Trophoblast cell (in vitro differentiated cells and primary cell): ENCODE measurements around the gene REN.

Experiments
- DNase-seq, 2 donors: peaks; one replicate each; pipeline ENCODE4 v3.0.0-alpha.2; 2016
- H2AFZ ChIP-seq: 2 replicates; pipeline ENCODE4 v1.6.1; 2013; ENCODE audit warnings: low read length, moderate library complexity, mild to moderate bottlenecking; ENCODE audit not compliant: insufficient read depth, poor library complexity
- H2AK5ac ChIP-seq: 2 replicates; pipeline ENCODE4 v1.6.1; 2013; ENCODE audit warnings: mild to moderate bottlenecking, low read length
- H2BK120ac ChIP-seq: 2 replicates; pipeline ENCODE4 v1.6.1; 2013; ENCODE audit warnings: low read length, mild to moderate bottlenecking, moderate library complexity; ENCODE audit not compliant: insufficient read depth, poor library complexity
- H2BK12ac ChIP-seq: 2 replicates; pipeline ENCODE4 v1.6.1; 2013; ENCODE audit warnings: mild to moderate bottlenecking, low read length, moderate library complexity
- H2BK5ac ChIP-seq: 2 replicates; pipeline ENCODE4 v1.6.1; 2013; ENCODE audit warnings: low read length, low read depth, moderate library complexity, mild to moderate bottlenecking; ENCODE audit not compliant: poor library complexity
- H3K14ac ChIP-seq: 2 replicates; pipeline ENCODE4 v1.6.1; 2013; ENCODE audit warnings: mild to moderate bottlenecking, low read length
- H3K18ac ChIP-seq: 2 replicates; pipeline ENCODE4 v1.6.1; 2013; ENCODE audit warnings: mild to moderate bottlenecking, low read length
- H3K23ac ChIP-seq: 2 replicates; pipeline ENCODE4 v1.6.1; 2013; ENCODE audit warnings: low read length
- H3K27ac ChIP-seq: 2 replicates; pipeline ENCODE4 v1.5.1; 2013; ENCODE audit warnings: low read depth, mild to moderate bottlenecking, inconsistent platforms, low read length, moderate library complexity
- H3K27me3 ChIP-seq: 2 replicates; pipeline ENCODE4 v1.6.1; 2013; ENCODE audit warnings: inconsistent platforms, mild to moderate bottlenecking, low read length, moderate library complexity; ENCODE audit not compliant: insufficient read depth
- H3K36me3 ChIP-seq, 2 experiments: 1 replicate in 1 of 2; 2 replicates in 1 of 2; pipeline ENCODE4 v1.6.1; 2013; ENCODE audit warnings: low read length in 2 of 2, mild to moderate bottlenecking in 2 of 2, moderate library complexity in 1 of 2; ENCODE audit not compliant: insufficient read depth in 2 of 2, control insufficient read depth in 1 of 2
- H3K4ac ChIP-seq: 2 replicates; pipeline ENCODE4 v1.6.1; 2013; ENCODE audit warnings: low read depth, mild to moderate bottlenecking, low read length, moderate library complexity
- H3K4me1 ChIP-seq, 2 experiments: 1 replicate in 1 of 2; 2 replicates in 1 of 2; pipeline ENCODE4 v1.6.1; 2013; ENCODE audit warnings: low read length in 2 of 2, mild to moderate bottlenecking in 2 of 2, moderate library complexity in 1 of 2; ENCODE audit not compliant: insufficient read depth in 2 of 2, control insufficient read depth in 1 of 2
- H3K4me2 ChIP-seq: 2 replicates; pipeline ENCODE4 v1.6.1; 2013; ENCODE audit warnings: inconsistent platforms, mild to moderate bottlenecking, low read length, moderate library complexity
- H3K4me3 ChIP-seq: 2 replicates; pipeline ENCODE4 v1.5.1; 2013; ENCODE audit warnings: mild to moderate bottlenecking, low read depth, low read length, inconsistent platforms
- H3K79me1 ChIP-seq: one replicate; pipeline ENCODE4 v1.6.1; 2013; ENCODE audit warnings: low read length
- H3K79me2 ChIP-seq: 2 replicates; pipeline ENCODE4 v1.6.1; 2013; ENCODE audit warnings: low read length, mild to moderate bottlenecking; ENCODE audit not compliant: control insufficient read depth, insufficient read depth, poor library complexity
- H3K9ac ChIP-seq: 2 replicates; pipeline ENCODE4 v1.6.1; 2013; ENCODE audit warnings: mild to moderate bottlenecking, low read length
- H3K9me3 ChIP-seq: 2 replicates; pipeline ENCODE4 v1.6.1; 2013; ENCODE audit warnings: low read depth, mild to moderate bottlenecking, control low read depth, inconsistent platforms, low read length; ENCODE audit not compliant: insufficient read depth
- H4K12ac ChIP-seq: 2 replicates; pipeline ENCODE4 v1.6.1; 2013; ENCODE audit warnings: low read depth, mild to moderate bottlenecking, low read length, moderate library complexity
- H4K8ac ChIP-seq: 2 replicates; pipeline ENCODE4 v1.6.1; 2013; ENCODE audit warnings: low read depth, mild to moderate bottlenecking, low read length, moderate library complexity
- H4K91ac ChIP-seq: one replicate; pipeline ENCODE4 v1.6.1; 2013; ENCODE audit warnings: low read depth, mild to moderate bottlenecking, low read length, moderate library complexity
- WGBS: extraction: QIAGEN DNeasy Blood & Tissue Kit; methylation state at CpG from one replicate; pipeline ENCODE4 v1.1.7; 2013; ENCODE audit warnings: missing lambda C conversion rate; ENCODE audit not compliant: insufficient read length, insufficient coverage; ENCODE audit errors: extremely low coverage; 5-methylcytosine and 5-hydroxymethylcytosine counted together

The REN gene

GRCh38 chr1:204190212-204191211, 24.4 kb upstream of the REN start:
- no CpG with 5 or more reads among the region's 44 CpGs for WGBS
- Histone ChIP-seq H2AK5ac (no peak overlapping the region), H3K4ac (no peak overlapping the region), H3K4me2 (peak overlapping the region; percentile 41), H3K4me1 (no peaks in the 10 kb centered on the region), H3K9me3 (peaks cover 5% of the 10 kb centered on the region), H3K27ac (no peak overlapping the region), H3K79me2 (no peaks in the 10 kb centered on the region), H3K23ac (no peak overlapping the region), H3K79me1 (no peaks in the 10 kb centered on the region), H3K14ac (no peak overlapping the region), H3K27me3 (peaks cover 5% of the 10 kb centered on the region), H4K91ac (no peak overlapping the region), H2BK120ac (no peak overlapping the region), H4K12ac (no peak overlapping the region), H2BK12ac (no peak overlapping the region), H2BK5ac (no peak overlapping the region), H3K4me3 (no peak overlapping the region), H3K18ac (no peak overlapping the region), H3K9ac (no peak overlapping the region), H3K36me3 (no peaks in the 10 kb centered on the region), H2AFZ (no peak overlapping the region), H4K8ac (no peak overlapping the region)
- peak; percentile 10 to 25 for DNase-seq

GRCh38 chr1:204188959-204189639, 23.0 kb upstream of the REN start:
- Histone ChIP-seq H3K79me2 (no peaks in the 10 kb centered on the region), H3K4me2 (no peak overlapping the region), H2BK12ac (no peak overlapping the region), H3K23ac (peak overlapping the region; percentile 40), H3K9me3 (no peaks in the 10 kb centered on the region), H3K27me3 (peaks cover 5% of the 10 kb centered on the region), H4K12ac (no peak overlapping the region), H3K4ac (no peak overlapping the region), H3K14ac (no peak overlapping the region), H2AFZ (no peak overlapping the region), H3K79me1 (no peaks in the 10 kb centered on the region), H2AK5ac (no peak overlapping the region), H3K4me3 (no peak overlapping the region), H4K8ac (no peak overlapping the region), H3K27ac (no peak overlapping the region), H3K4me1 (no peaks in the 10 kb centered on the region), H3K9ac (no peak overlapping the region), H4K91ac (no peak overlapping the region), H2BK5ac (no peak overlapping the region), H3K18ac (no peak overlapping the region), H2BK120ac (no peak overlapping the region), H3K36me3 (no peaks in the 10 kb centered on the region)
- no CpG with 5 or more reads among the region's 11 CpGs for WGBS
- no peak for DNase-seq

GRCh38 chr1:204186597-204186996, 20.5 kb upstream of the REN start:
- H2BK120ac ChIP-seq, result no peak overlapping the region
- no peak overlapping the region for H2AK5ac ChIP-seq
- no peak overlapping the region for H4K8ac ChIP-seq
- no peak for DNase-seq
- peaks cover 5% of the 10 kb centered on the region for H3K27me3 ChIP-seq
- no peak overlapping the region for H3K4ac ChIP-seq
- no peak overlapping the region for H2AFZ ChIP-seq
- H2BK12ac ChIP-seq, result no peak overlapping the region
- H3K4me2 ChIP-seq, result no peak overlapping the region
- no peak overlapping the region for H3K27ac ChIP-seq
- H3K79me2 ChIP-seq, result no peaks in the 10 kb centered on the region
- no peak overlapping the region for H4K12ac ChIP-seq
- H3K79me1 ChIP-seq, result no peaks in the 10 kb centered on the region
- H3K9me3 ChIP-seq, result no peaks in the 10 kb centered on the region
- peak overlapping the region; percentile 20 for H3K4me3 ChIP-seq
- no peak overlapping the region for H2BK5ac ChIP-seq
- H3K9ac ChIP-seq, result no peak overlapping the region
- no peak overlapping the region for H3K14ac ChIP-seq
- no peak overlapping the region for H3K18ac ChIP-seq
- H3K4me1 ChIP-seq, result no peaks in the 10 kb centered on the region
- WGBS, result no CpG with 5 or more reads among the region's 10 CpGs
- no peak overlapping the region for H3K23ac ChIP-seq
- no peak overlapping the region for H4K91ac ChIP-seq
- no peaks in the 10 kb centered on the region for H3K36me3 ChIP-seq

GRCh38 chr1:204181116-204181515, 15.0 kb upstream of the REN start:
- Histone ChIP-seq H3K27me3 (no peaks in the 10 kb centered on the region), H3K9ac (peak overlapping the region; percentile 4), H3K4me3 (no peak overlapping the region), H3K4ac (no peak overlapping the region), H2AFZ (no peak overlapping the region), H3K79me1 (no peaks in the 10 kb centered on the region), H2BK120ac (no peak overlapping the region), H2BK12ac (no peak overlapping the region), H4K8ac (no peak overlapping the region), H4K12ac (no peak overlapping the region), H2BK5ac (no peak overlapping the region), H3K18ac (no peak overlapping the region), H3K4me1 (no peaks in the 10 kb centered on the region), H4K91ac (no peak overlapping the region), H3K36me3 (no peaks in the 10 kb centered on the region), H3K27ac (no peak overlapping the region), H3K23ac (no peak overlapping the region), H3K14ac (no peak overlapping the region), H3K4me2 (no peak overlapping the region), H3K9me3 (peaks cover 3% of the 10 kb centered on the region), H3K79me2 (no peaks in the 10 kb centered on the region), H2AK5ac (no peak overlapping the region)
- WGBS, result no CpG with 5 or more reads among the region's 1 CpG
- no peak for DNase-seq
